ENCODE results near the gene CRIM1.

GRCh38 chr2:36483290-36483689 is 127.7 kb downstream of the CRIM1 start:
- TF ChIP-seq CTCF (IDR thresholded peaks at IDR 0.05) = no peak
- TF ChIP-seq POLR2A (IDR thresholded peaks at IDR 0.05) = no peak

Measured in upper lobe of left lung (tissue), 4 donors.